ENCODE measurements around the gene SVEP1. TPM values are rescaled to one million over a fixed set of nuclear protein-coding genes. Genes with fewer than 3 reads are reported as not detected.

Gene SVEP1
- total and polyA plus RNA-seq, 2 experiments from 2014 or later, result 0.18 to 0.63 TPM

DNA sequence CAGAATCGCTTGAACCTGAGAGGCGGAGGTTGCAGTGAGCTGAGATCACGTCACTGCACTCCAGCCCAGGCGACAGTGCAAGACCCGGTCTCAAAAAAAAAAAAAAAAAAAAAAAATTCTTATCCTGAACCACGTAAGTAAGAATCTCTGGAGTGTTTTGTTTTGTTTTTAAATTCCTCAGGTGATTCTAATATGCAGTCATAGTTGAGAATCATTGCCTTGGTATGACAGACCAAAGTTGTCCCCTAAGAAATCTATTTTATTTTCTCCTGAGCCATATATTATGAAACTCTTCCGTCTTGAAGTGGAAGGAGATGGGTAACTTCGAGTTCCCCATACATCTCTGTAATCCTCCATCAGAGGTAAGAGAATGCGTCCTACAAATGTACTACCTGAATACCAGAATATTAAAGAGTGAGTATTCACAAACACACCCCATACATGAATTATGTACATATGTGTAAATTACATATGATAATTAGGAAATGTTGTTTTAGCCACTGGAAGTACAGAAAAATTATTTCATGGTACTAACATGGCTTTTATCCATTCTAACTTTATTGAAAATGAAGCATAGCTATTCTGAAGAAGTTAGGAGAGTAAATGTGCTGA, 26.7 kb upstream of the SVEP1 start:
- Histone ChIP-seq H3K4me3 (no peak overlapping the region), H3K9me2 (ENCODE audit: insufficient read depth) (peaks cover 4% of the 10 kb centered on the region; the same call in 1 of the 2 replicates), H3K27ac (ENCODE audit: low read depth) (no peak overlapping the region), H3K27me3 (ENCODE audit: insufficient read depth) (no peaks in the 10 kb centered on the region), H2AFZ (no peak overlapping the region), H4K20me1 (replicated peaks; ENCODE audit: insufficient read depth) (no peaks in the 10 kb centered on the region), H3K36me3 (ENCODE audit: insufficient read depth) (no peaks in the 10 kb centered on the region), H3K79me2 (replicated peaks; ENCODE audit: insufficient read depth) (no peaks in the 10 kb centered on the region), H3K4me1 (ENCODE audit: insufficient read depth) (no peaks in the 10 kb centered on the region), H3F3A (replicated peaks; ENCODE audit: low read depth) (no peaks in the 10 kb centered on the region), H3K4me2 (no peak overlapping the region)
- TF ChIP-seq, protein P1, sequence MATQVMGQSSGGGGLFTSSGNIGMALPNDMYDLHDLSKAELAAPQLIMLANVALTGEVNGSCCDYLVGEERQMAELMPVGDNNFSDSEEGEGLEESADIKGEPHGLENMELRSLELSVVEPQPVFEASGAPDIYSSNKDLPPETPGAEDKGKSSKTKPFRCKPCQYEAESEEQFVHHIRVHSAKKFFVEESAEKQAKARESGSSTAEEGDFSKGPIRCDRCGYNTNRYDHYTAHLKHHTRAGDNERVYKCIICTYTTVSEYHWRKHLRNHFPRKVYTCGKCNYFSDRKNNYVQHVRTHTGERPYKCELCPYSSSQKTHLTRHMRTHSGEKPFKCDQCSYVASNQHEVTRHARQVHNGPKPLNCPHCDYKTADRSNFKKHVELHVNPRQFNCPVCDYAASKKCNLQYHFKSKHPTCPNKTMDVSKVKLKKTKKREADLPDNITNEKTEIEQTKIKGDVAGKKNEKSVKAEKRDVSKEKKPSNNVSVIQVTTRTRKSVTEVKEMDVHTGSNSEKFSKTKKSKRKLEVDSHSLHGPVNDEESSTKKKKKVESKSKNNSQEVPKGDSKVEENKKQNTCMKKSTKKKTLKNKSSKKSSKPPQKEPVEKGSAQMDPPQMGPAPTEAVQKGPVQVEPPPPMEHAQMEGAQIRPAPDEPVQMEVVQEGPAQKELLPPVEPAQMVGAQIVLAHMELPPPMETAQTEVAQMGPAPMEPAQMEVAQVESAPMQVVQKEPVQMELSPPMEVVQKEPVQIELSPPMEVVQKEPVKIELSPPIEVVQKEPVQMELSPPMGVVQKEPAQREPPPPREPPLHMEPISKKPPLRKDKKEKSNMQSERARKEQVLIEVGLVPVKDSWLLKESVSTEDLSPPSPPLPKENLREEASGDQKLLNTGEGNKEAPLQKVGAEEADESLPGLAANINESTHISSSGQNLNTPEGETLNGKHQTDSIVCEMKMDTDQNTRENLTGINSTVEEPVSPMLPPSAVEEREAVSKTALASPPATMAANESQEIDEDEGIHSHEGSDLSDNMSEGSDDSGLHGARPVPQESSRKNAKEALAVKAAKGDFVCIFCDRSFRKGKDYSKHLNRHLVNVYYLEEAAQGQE (IDR thresholded peaks at IDR 0.05; ENCODE audit: unreplicated experiment), result no peak
- TF ChIP-seq, protein P2, sequence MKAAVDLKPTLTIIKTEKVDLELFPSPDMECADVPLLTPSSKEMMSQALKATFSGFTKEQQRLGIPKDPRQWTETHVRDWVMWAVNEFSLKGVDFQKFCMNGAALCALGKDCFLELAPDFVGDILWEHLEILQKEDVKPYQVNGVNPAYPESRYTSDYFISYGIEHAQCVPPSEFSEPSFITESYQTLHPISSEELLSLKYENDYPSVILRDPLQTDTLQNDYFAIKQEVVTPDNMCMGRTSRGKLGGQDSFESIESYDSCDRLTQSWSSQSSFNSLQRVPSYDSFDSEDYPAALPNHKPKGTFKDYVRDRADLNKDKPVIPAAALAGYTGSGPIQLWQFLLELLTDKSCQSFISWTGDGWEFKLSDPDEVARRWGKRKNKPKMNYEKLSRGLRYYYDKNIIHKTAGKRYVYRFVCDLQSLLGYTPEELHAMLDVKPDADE (IDR thresholded peaks at IDR 0.05), result no peak
- TF ChIP-seq STAT1 (IDR thresholded peaks at IDR 0.05; ENCODE audit: unreplicated experiment) (no peak), ZNF114 (CRISPR knock-in tag; IDR thresholded peaks at IDR 0.05) (no peak), EZH2 (IDR thresholded peaks at IDR 0.05; ENCODE audit: low read depth, unreplicated experiment) (no peak), ZNF331 (CRISPR knock-in tag; IDR thresholded peaks at IDR 0.05; ENCODE audit: low read depth) (no peak), NANOG (IDR thresholded peaks at IDR 0.05; ENCODE audit: borderline replicate concordance) (no peak), EZH2phosphoT487 (IDR thresholded peaks at IDR 0.05; ENCODE audit: unreplicated experiment) (no peak), POLR2AphosphoS5 (IDR thresholded peaks at IDR 0.05; ENCODE audit: low read depth) (no peak)
- TF ChIP-seq, protein P3, sequence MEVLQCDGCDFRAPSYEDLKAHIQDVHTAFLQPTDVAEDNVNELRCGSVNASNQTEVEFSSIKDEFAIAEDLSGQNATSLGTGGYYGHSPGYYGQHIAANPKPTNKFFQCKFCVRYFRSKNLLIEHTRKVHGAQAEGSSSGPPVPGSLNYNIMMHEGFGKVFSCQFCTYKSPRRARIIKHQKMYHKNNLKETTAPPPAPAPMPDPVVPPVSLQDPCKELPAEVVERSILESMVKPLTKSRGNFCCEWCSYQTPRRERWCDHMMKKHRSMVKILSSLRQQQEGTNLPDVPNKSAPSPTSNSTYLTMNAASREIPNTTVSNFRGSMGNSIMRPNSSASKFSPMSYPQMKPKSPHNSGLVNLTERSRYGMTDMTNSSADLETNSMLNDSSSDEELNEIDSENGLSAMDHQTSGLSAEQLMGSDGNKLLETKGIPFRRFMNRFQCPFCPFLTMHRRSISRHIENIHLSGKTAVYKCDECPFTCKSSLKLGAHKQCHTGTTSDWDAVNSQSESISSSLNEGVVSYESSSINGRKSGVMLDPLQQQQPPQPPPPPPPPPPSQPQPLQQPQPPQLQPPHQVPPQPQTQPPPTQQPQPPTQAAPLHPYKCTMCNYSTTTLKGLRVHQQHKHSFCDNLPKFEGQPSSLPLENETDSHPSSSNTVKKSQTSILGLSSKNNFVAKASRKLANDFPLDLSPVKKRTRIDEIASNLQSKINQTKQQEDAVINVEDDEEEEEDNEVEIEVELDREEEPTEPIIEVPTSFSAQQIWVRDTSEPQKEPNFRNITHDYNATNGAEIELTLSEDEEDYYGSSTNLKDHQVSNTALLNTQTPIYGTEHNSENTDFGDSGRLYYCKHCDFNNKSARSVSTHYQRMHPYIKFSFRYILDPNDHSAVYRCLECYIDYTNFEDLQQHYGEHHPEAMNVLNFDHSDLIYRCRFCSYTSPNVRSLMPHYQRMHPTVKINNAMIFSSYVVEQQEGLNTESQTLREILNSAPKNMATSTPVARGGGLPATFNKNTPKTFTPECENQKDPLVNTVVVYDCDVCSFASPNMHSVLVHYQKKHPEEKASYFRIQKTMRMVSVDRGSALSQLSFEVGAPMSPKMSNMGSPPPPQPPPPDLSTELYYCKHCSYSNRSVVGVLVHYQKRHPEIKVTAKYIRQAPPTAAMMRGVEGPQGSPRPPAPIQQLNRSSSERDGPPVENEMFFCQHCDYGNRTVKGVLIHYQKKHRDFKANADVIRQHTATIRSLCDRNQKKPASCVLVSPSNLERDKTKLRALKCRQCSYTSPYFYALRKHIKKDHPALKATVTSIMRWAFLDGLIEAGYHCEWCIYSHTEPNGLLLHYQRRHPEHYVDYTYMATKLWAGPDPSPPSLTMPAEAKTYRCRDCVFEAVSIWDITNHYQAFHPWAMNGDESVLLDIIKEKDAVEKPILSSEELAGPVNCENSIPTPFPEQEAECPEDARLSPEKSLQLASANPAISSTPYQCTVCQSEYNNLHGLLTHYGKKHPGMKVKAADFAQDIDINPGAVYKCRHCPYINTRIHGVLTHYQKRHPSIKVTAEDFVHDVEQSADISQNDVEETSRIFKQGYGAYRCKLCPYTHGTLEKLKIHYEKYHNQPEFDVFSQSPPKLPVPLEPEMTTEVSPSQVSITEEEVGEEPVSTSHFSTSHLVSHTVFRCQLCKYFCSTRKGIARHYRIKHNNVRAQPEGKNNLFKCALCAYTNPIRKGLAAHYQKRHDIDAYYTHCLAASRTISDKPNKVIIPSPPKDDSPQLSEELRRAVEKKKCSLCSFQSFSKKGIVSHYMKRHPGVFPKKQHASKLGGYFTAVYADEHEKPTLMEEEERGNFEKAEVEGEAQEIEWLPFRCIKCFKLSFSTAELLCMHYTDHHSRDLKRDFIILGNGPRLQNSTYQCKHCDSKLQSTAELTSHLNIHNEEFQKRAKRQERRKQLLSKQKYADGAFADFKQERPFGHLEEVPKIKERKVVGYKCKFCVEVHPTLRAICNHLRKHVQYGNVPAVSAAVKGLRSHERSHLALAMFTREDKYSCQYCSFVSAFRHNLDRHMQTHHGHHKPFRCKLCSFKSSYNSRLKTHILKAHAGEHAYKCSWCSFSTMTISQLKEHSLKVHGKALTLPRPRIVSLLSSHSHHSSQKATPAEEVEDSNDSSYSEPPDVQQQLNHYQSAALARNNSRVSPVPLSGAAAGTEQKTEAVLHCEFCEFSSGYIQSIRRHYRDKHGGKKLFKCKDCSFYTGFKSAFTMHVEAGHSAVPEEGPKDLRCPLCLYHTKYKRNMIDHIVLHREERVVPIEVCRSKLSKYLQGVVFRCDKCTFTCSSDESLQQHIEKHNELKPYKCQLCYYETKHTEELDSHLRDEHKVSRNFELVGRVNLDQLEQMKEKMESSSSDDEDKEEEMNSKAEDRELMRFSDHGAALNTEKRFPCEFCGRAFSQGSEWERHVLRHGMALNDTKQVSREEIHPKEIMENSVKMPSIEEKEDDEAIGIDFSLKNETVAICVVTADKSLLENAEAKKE (CRISPR knock-in tag; IDR thresholded peaks at IDR 0.05), result no peak
- TF ChIP-seq, protein P4, sequence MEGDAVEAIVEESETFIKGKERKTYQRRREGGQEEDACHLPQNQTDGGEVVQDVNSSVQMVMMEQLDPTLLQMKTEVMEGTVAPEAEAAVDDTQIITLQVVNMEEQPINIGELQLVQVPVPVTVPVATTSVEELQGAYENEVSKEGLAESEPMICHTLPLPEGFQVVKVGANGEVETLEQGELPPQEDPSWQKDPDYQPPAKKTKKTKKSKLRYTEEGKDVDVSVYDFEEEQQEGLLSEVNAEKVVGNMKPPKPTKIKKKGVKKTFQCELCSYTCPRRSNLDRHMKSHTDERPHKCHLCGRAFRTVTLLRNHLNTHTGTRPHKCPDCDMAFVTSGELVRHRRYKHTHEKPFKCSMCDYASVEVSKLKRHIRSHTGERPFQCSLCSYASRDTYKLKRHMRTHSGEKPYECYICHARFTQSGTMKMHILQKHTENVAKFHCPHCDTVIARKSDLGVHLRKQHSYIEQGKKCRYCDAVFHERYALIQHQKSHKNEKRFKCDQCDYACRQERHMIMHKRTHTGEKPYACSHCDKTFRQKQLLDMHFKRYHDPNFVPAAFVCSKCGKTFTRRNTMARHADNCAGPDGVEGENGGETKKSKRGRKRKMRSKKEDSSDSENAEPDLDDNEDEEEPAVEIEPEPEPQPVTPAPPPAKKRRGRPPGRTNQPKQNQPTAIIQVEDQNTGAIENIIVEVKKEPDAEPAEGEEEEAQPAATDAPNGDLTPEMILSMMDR (conservative IDR thresholded peaks at IDR 0.05; ENCODE audit: low read depth in 2 of 2), result no peak
- ATAC-seq, result no peak
- H3K4me3 Mint-ChIP-seq, result no peak overlapping the region
- H3K4me1 Mint-ChIP-seq, result peaks cover 8% of the 10 kb centered on the region; the same call in 2 of the 3 replicates
- H3K27ac Mint-ChIP-seq, result no peak overlapping the region
- H3K36me3 Mint-ChIP-seq (ENCODE audit: low read depth), result no peaks in the 10 kb centered on the region
- no peak for DNase-seq (ENCODE audit: low spot score)
- H3K9me3 Mint-ChIP-seq, result no peaks in the 10 kb centered on the region
- H3K27me3 Mint-ChIP-seq (ENCODE audit: insufficient read depth, low read depth, poor library complexity), result peaks cover 4% of the 10 kb centered on the region
